Iris pigment epithelial cell (primary cell): ENCODE results near the gene GLB1L3.

Source experiments
- DNase-seq: peaks from one replicate; pipeline ENCODE4 v3.0.0-alpha.2; 2011; ENCODE audit warnings: low read depth

GLB1L3 gene

DNA sequence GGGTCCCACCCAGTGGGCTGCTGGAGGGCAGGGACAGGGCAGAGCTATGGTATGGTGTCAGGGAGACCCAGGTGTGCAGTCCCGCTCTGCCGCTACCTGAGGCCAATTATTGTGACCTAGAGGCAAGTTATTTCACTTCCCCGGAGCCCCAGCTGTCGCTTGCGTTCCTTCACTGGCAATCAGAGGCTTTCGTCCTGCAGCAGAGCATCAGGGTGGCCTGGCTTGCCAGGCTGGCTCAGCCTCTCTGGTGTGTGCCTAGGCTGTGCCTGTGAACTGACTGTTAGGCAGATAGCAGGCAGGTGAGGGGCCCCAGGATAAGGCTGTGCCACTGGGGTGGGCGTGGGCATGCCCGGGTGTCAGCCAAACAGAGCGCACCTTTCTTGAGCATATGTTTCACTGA is 87.0 kb downstream of the GLB1L3 start:
- no peak for DNase-seq

DNA sequence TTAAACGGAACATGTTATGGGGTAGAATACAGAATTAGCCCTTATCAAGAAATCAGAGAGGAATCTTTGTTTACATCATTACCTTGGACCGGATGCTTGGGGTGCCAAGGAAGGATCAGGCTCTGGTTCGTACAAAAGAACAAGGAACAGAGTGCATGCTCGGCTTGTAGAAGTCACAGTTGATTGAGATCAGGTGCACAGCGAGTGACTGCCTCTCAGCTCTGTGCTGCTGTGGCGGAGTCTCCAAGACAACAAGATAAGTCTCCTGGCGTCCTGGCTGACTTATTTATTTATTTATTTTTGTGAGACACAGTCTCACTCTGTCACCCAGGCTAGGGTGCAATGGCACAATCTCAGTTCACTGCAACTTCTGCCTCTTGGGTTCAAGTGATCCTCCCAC is 87.4 kb downstream of the GLB1L3 start:
- no peak for DNase-seq

- DNase-seq, result no peak
These were observed 88.1 kb downstream of the GLB1L3 start for GRCh38 chr11:134364261-134364660.

DNA sequence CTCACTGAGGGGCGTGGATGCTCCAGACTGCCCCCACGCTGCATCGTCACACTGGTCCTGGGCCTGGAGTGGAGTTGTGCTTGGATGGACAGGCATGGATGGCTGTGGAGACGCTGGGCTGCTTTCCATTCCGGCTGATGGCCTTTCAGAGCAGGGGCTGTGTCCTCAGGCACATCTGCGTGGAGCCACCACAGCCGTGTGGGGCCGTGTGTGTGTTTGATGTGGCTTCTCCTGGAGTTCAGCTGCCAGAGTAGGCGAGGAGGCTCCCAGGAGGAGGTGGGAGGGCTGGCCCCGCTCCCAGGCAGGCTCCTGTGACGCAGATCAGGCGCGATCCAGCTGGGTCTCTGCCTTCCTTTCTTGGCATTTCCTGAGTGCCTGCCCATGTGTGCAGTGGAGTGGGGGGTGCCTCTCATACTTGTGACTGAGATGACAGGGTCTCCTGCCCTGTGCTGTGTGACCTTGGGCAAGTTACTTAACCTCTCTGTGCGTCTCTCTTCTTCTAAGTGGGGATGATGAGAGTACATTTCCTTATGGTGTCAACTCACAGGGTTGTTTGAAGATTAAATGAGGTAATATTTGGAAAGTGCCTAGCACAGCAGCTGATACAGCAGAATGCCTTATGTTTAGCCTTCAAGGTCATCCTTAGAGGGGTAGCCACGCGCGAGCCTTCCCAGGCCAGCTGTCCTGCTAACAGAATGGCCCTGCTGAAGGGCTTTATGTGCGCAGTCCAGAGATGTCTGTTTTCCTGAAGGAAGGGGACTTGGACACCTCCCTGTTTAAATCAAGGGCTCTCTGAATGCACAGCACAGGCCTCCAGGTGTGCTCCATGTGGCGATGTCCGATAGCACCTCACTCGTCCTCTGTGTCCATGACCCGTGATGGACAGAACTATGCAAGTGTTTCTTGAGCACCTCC is 89.1 kb downstream of the GLB1L3 start:
- no peak for DNase-seq

GRCh38 chr11:134366254-134366653 is 90.1 kb downstream of the GLB1L3 start:
- DNase-seq, result no peak

DNA sequence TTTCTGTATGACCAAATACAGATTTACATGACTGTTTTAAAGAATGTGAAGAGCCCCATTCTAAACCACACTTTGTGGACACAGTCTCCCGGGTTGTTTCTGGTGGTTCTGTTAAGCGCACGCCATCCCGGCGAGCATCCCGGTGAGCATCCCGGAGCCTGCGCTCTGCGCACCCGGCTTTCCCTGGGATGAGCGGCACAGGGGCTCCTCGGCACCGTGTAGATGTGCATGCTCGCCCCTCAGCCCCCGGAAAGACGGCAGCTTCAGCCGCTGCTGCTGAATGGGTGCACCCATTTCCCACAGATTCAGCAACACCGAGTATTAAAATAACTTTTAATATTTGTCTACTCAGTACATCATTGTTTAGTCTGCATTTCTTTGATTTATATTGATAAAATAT is 91.6 kb downstream of the GLB1L3 start:
- DNase-seq, result no peak
